Thyroid gland (tissue), 4 donors: ENCODE measurements around the gene OR6F1.

ENCODE experiments used
- POLR2A ChIP-seq, 2 donors: fragments of 450-650 bp; IDR thresholded peaks; one replicate each; pipeline ENCODE4 v1.6.1; 2017; ENCODE audit warnings: antibody characterized with exemption in 2 of 2, mild to moderate bottlenecking in 2 of 2, moderate library complexity in 1 of 2
- TF ChIP-seq, protein P1 (sequence below), 6 experiments: fragments of 200-600 bp in 3 of 6; fragments of 450-650 bp in 3 of 6; sonication (generic) in 3 of 6; IDR thresholded peaks; one replicate each; pipeline ENCODE4 v1.5.1; 2016 to 2019; ENCODE audit warnings: antibody characterized with exemption in 6 of 6, mild to moderate bottlenecking in 2 of 6, inconsistent platforms in 1 of 6, moderate library complexity in 1 of 6

DNA sequence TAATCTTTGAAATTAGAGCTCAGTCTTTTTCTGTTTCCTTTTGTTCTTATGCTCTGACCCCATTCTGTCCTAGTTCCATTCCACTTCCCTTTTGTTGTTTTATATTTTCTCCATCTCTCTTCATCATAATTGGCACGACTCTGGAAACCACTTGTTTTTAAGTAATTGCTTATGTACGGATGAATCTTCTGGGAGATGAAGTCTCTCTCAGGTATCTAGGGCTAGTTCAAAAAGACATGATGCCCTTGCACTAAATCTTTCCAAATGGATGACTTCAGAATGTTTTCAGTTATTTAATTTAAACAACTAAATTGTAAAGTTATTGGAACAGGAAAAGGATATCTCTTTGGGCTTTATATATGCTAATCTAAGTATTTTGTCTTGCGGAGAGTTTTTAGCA is at the start of gene OR6F1:
- TF ChIP-seq, protein P1, sequence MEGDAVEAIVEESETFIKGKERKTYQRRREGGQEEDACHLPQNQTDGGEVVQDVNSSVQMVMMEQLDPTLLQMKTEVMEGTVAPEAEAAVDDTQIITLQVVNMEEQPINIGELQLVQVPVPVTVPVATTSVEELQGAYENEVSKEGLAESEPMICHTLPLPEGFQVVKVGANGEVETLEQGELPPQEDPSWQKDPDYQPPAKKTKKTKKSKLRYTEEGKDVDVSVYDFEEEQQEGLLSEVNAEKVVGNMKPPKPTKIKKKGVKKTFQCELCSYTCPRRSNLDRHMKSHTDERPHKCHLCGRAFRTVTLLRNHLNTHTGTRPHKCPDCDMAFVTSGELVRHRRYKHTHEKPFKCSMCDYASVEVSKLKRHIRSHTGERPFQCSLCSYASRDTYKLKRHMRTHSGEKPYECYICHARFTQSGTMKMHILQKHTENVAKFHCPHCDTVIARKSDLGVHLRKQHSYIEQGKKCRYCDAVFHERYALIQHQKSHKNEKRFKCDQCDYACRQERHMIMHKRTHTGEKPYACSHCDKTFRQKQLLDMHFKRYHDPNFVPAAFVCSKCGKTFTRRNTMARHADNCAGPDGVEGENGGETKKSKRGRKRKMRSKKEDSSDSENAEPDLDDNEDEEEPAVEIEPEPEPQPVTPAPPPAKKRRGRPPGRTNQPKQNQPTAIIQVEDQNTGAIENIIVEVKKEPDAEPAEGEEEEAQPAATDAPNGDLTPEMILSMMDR (IDR thresholded peaks at IDR 0.05) = no peak
- TF ChIP-seq POLR2A (IDR thresholded peaks at IDR 0.05) = no peak
